Ishikawa (cell line): ENCODE measurements around the gene SMOC1.

Experiments
- RAD21 ChIP-seq: IDR thresholded peaks from 2 replicates; pipeline ENCODE4 v1.6.1; 2012; ENCODE audit warnings: low read depth
- TF ChIP-seq, protein P1 (sequence below): IDR thresholded peaks from 2 replicates; pipeline ENCODE4 v1.6.1; 2012; ENCODE audit warnings: low read depth, mild to moderate bottlenecking

DNA sequence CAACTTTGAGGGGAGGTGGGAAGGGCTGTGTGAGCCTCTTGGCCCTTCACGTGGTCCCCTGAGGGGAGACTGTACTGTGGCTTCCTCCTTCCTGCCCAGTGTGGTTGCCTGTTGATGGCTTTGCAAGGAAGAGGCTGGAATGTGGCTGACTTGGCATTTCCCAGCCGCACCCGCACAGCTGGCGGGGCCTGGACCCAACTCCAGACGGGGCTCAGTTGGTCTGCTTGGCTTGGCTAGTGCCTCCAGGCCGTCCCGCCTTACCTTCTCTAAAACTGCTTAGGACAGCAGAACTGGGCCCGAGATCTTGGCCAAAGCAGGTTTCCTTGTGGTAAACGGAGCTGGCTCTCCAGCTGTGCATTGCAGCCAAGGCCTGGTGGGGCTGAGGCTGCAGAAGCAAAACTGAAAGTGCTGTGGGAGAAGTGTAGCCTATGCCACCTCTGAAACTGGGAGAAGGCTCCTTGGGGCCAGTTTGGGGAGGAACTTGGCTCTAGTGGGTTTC is 139.5 kb downstream of the SMOC1 start:
- TF ChIP-seq RAD21: no peak
- TF ChIP-seq, protein P1, sequence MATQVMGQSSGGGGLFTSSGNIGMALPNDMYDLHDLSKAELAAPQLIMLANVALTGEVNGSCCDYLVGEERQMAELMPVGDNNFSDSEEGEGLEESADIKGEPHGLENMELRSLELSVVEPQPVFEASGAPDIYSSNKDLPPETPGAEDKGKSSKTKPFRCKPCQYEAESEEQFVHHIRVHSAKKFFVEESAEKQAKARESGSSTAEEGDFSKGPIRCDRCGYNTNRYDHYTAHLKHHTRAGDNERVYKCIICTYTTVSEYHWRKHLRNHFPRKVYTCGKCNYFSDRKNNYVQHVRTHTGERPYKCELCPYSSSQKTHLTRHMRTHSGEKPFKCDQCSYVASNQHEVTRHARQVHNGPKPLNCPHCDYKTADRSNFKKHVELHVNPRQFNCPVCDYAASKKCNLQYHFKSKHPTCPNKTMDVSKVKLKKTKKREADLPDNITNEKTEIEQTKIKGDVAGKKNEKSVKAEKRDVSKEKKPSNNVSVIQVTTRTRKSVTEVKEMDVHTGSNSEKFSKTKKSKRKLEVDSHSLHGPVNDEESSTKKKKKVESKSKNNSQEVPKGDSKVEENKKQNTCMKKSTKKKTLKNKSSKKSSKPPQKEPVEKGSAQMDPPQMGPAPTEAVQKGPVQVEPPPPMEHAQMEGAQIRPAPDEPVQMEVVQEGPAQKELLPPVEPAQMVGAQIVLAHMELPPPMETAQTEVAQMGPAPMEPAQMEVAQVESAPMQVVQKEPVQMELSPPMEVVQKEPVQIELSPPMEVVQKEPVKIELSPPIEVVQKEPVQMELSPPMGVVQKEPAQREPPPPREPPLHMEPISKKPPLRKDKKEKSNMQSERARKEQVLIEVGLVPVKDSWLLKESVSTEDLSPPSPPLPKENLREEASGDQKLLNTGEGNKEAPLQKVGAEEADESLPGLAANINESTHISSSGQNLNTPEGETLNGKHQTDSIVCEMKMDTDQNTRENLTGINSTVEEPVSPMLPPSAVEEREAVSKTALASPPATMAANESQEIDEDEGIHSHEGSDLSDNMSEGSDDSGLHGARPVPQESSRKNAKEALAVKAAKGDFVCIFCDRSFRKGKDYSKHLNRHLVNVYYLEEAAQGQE: no peak
